Choroid plexus epithelial cell (primary cell): ENCODE measurements around the gene SLC6A20.

Source experiments
- DNase-seq: peaks from one replicate; pipeline ENCODE4 v3.0.0-alpha.2; 2010; ENCODE audit warnings: low read depth
- H3K4me3 ChIP-seq: 2 replicates; pipeline ENCODE4 v1.5.1; 2011; ENCODE audit warnings: low read depth, mild to moderate bottlenecking, control low read depth, low read length, moderate library complexity
- TF ChIP-seq, protein P1 (sequence below): conservative IDR thresholded peaks from 2 replicates; pipeline ENCODE4 v1.5.1; 2011; ENCODE audit warnings: low read depth, mild to moderate bottlenecking, control low read depth, inconsistent platforms, low read length, moderate library complexity

Gene SLC6A20

DNA sequence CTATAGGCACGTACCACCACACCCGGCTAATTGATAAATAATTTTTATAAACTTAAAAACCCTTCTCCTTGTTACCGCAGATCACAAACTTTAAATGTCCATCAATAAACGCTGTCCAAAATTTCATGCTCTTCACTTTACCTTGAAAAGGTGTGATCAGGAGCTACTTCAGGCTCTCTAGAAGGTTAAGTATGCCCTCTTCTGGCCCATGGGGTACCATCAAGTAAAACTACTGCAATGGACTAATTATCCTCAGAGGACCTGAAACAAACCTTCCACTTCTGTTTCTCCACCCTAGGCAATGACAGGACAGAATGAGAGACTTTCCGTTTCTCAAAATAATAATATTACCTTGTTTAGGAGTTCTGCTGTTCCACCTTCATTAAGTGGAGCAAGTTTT is 36.4 kb upstream of the SLC6A20 start:
- TF ChIP-seq, protein P1, sequence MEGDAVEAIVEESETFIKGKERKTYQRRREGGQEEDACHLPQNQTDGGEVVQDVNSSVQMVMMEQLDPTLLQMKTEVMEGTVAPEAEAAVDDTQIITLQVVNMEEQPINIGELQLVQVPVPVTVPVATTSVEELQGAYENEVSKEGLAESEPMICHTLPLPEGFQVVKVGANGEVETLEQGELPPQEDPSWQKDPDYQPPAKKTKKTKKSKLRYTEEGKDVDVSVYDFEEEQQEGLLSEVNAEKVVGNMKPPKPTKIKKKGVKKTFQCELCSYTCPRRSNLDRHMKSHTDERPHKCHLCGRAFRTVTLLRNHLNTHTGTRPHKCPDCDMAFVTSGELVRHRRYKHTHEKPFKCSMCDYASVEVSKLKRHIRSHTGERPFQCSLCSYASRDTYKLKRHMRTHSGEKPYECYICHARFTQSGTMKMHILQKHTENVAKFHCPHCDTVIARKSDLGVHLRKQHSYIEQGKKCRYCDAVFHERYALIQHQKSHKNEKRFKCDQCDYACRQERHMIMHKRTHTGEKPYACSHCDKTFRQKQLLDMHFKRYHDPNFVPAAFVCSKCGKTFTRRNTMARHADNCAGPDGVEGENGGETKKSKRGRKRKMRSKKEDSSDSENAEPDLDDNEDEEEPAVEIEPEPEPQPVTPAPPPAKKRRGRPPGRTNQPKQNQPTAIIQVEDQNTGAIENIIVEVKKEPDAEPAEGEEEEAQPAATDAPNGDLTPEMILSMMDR = peak; percentile 55
- H3K4me3 ChIP-seq = no peak overlapping the region
- DNase-seq = peak; percentile 47

DNA sequence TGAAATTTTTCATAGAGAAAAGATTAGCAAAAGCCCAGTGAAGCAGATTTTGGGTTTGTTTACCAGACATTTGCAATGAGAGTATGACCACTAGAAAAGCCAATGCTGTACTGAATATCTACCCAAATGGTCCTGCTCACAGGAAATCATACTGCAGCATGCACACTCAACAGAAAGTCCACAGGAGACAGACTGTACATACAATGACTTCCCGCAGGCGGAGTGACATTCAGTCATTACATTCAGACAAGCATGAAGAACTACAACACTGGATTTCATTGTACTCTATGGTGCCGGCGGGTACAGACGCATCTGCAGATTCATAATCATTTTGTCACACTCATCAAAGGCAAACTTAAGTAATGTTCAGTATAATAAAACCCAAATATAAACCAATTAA is 33.8 kb upstream of the SLC6A20 start:
- TF ChIP-seq, protein P1 = no peak
- no peak for DNase-seq
- no peak overlapping the region for H3K4me3 ChIP-seq

DNA sequence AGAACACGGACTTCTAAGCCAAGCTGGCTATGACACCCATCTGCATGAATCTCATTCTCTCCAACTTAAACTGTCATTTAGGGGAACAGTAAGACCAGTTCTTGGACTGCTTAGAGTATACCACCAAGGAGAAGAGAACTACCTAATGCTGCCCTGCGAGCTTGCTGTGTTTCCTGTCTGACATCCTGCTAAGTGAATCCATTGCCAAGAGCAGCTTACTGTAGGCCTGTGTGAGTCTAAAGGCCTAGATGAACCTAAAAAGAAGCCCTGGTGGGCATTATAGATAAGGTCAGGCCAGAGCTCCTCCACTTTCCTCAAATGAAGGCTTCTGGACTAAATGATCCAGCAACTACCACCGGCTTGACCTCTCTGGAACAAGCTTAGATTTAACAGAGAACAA is 30.6 kb upstream of the SLC6A20 start:
- TF ChIP-seq, protein P1 = no peak
- H3K4me3 ChIP-seq = no peak overlapping the region
- no peak for DNase-seq

DNA sequence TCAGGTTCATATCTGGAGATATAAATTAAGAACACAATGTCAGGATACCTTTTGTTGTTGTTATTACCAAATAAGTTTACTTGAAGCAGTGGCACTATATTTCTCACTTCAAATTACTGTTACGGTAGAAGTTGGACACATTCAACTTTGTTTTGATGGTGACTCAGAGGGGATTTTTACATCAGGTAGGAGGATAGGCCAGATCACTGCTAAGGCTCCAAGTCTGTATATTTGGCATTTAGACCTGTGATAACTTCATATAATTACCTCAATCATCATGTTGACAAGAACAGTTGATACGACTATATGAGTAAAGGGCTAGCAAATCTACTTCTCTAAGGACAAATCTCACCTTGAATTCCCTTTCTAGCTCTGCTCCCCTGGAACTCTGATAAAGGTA is 30.0 kb upstream of the SLC6A20 start:
- no peak for DNase-seq
- H3K4me3 ChIP-seq = no peak overlapping the region
- TF ChIP-seq, protein P1 = no peak

DNA sequence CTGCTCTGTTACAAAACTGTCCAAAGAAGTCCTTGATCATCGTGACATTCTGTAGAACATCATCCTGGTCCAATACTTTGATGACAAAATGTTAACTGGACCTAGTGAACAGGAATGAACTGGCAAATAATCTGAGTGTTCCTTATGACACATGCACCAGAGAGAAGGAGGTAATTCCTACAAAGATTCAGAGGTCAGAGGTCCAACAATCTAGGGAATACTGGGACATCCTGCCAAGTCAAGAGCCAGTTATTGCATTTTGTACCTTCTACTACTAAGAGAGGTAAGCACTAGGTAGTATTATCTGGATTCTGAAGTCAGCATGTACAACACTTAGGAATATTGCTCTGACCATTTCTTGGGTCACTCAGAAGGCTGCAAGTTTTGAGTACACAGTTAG is 24.8 kb upstream of the SLC6A20 start:
- DNase-seq = no peak

DNA sequence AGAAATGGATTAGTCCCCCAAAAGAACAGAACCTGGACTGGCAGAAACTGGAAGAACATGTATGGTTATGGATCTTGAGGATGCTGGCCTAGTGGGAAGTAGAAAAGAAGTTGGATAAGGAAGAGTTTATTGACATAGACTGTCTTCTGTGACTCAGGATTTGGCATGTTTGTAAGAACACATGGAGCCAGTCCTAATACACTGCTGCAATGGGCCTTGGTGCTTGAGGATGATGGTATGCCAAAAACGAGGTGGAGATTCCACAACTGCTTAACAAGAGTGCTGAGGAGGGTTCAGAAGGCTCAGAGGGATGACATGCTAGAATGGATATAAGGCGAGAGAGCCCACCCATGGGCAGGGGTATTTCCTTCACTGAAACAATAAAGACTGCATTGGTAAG is 23.2 kb upstream of the SLC6A20 start:
- TF ChIP-seq, protein P1 = no peak
- DNase-seq = peak; percentile 14
- H3K4me3 ChIP-seq = no peak overlapping the region

More for the DNA sequence above, 24.8 kb upstream of the SLC6A20 start:
- H3K4me3 ChIP-seq = no peak overlapping the region
- TF ChIP-seq, protein P1 = no peak

DNA sequence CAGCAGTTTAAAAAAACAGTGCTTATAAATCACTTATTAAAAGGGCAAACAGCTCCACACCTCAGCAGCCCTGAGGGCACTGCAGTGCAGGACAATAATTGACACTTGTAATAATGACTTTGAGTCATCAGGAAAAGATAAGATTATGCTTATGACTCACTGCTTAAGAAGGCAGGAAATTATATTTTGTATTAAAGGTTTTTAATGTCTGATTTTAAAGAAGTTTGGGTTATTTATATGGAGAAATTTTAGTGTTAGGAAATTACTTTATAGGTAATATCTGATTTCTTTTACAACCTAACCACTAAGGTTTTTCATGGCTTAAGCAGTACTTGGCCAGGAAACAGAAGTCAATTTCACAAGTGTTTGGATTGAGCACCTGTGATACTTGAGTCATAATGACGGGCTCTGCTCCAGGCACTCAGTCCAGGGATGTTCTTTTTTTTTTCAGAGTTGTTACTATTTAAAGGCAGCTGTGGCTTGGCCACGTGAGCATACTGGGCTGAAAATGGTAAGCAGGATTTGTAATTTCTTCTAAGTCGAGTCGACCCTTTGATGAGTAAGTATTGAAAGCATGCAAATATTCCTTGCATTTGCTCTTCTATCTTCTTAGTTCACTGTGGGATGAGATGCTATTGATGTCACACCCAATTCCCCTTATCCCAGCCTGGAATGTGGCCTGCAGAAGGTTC is 21.6 kb upstream of the SLC6A20 start:
- TF ChIP-seq, protein P1 = no peak
- no peak overlapping the region for H3K4me3 ChIP-seq
- peak; percentile 97 for DNase-seq
